ENCODE data around the gene PRMT9. TPM values are rescaled to one million over a fixed set of nuclear protein-coding genes. Genes with fewer than 3 reads are reported as not detected.

Gene PRMT9
- 10 to 100 TPM; 24.9 to 29.8 (median 28.2) TPM for polyA plus RNA-seq (ENCODE audit: insufficient read length in 4 of 4)

DNA sequence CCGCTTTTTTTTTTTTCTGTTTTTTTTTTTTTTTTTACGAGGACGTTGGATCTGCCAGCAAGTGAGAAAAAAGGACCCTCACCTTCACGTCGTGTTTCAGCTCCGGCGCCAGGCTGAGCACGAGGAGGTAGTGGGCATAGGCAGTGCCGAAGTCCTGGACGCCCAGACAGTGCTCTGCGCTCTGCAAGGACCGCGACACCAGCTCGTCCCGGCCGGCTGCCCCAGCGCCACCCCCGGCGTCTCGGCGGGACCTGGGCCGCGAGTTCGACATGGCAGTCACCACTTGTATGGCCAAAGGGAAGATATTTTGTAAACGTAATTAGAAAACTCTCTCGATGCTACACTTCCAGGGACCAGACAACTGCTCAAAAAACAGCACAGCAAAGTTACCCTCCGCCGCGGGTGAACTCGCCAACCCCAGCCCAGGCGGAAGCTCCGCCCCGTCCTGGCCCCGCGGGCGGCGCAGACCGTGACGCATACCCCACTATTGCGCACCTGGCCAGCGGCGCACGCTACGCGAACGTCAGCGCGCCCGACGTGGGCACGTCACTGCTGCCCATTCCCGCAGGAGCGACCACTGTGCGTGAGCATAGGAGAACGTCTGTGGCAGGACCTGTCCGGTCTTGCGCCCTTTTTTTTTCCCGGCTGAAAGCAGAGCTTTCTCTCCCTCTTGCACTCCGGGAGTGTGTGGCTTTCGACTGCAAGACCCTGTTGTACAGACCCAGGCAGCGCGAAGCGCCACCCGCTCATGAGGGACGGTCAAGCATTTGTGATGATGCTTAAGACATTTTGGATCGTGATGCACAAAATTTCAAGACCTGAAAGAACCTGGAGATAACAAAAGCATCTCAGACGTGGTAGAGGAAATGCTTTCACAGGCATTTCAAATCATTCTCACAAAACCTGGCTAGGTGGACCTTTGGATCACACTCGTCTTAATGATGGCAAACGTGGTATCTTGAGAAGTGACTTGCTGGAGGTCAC is at the start of gene PRMT9:
PRMT9 (minus strand) TSS at position 447 of the 984 bp plus-strand sequence; CDS start at position 271, 176 bp downstream.
- peak; percentile 77 to 86 (median 80) for DNase-seq (ENCODE audit: low read depth in 4 of 4, low spot score in 3 of 4)

DNA sequence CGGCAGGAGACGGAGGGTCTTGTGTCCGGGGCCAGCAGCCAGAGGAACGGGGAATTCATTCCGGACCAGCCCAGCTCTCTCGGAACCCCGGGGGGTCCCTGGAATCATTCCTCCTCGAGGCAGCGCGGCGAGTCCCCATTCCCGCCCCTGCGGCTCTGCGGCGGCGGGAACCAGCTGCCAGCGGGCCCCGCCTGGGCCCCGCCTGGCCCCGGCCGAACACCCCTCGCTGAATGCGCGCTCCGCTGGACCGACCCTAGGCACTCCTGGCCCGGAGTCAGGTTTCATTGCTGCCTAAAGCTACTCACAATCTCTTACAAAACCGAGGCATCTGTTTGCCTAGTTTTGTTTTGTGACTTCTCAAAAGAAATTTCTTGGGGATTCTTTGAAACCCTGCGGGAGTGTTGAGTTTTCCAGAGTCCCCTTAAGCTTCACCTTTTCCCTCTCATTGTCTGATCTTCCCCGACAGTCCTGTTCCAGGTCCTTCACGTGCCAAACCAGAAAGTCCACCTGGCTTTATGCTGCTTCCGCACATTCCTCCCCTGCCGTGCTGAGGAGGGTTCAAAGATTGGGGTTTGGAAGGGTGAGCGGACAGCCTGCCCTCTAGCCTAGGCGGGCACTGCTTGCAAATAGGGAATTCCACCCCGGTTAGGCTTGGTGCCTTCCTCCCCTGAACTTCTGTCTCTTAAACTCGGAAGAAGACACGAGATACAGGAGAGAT is 48.7 kb upstream of the PRMT9 start:
- peak in 2 of 4 donors; percentile 38 to 47 for DNase-seq (ENCODE audit: low read depth in 4 of 4, low spot score in 3 of 4)

DNA sequence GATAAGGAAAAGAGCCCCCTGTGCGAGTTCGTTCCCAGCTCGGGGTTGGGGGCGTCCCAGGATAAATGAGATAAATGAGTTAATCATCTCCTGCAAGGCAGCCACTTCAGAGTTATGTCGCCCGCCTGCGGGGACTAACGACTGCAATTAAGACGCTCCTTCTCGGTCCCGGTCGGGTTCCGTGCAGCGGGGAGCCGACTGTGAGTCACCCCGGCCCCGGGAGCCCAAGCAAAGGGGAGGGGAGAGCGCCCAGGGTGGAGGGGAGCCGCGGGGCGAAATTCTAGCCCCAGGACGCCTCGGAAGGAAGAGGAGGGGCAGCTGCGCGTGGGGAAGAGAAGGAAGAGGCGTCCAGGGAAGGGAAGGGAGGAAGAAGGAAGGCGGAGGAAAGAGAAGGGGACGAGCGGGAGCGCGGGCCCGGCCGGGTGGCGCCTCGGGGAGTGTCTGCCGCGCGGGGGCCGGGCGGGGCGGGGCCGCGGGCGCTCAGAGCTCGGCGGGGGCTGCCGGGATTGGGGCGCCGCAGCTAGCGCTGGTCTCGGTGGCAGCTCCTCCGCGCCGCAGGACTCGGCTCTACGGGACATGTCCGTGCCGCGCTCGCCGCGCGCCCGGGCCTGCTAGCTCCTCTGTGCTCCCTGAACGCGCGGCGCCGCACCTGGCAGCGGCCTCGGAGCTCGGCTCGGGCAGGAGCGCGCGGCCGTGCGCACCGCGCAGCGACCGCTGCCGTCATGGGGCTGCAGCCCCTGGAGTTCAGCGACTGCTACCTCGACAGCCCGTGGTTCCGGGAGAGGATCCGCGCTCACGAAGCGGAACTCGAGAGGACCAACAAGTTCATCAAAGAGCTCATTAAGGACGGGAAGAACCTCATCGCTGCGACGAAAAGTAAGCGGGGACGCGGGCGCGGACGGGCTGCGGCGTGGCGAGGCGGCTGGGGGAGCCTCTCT is 47.9 kb upstream of the PRMT9 start, which contains the start of gene ARHGAP10:
ARHGAP10 (plus strand) TSS at position 509 of the 938 bp plus-strand sequence; CDS start at position 723, 214 bp downstream.
- peak in 2 of 4 donors; percentile 43 to 60 for DNase-seq (ENCODE audit: low read depth in 4 of 4, low spot score in 3 of 4)

DNA sequence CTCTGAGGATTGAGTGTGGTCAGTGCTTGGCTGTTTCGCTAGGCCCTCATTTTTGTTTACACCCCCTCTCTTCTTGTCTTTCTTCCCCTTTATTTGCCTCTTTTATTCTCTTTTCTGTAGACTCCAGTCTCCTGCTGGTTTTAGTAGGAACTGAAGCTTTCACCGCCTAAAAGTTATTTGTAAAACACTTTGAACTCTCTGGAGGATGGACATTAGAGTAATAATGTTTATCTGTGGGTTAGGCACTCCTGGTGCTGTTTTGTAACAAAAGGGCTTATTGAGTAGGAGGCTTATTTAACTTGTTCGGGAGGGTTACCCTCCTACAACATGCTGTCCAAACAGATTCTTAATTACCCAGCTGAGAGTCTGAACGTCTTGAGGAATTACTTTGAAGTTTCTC is 46.4 kb upstream of the PRMT9 start:
- no peak for DNase-seq (ENCODE audit: low read depth in 4 of 4, low spot score in 3 of 4)

DNA sequence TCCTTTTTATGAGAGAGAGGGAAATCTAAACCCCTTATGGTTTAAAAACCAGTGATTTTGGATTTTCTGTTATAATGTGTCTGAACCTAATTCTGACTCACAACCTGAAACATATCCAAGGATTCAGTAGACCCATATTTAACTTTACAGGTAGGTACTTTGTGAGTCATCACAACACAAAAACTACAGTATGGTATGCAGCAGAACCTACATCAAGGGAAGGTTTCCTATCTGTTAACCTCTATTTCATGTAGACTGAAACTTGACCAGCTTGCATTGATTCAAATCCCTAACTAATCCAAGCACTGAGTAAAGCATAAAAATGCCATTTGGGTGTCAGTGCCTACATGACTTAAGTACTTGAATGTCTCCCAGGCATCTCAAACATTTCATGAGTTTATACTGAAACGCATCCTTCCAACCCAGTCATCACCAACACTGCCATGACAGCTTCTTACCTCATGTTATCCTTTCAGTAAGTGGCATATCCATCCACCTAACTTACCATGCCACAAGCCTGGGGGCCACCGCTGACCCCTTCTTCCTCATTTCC is 43.6 kb upstream of the PRMT9 start:
- DNase-seq (ENCODE audit: low read depth in 4 of 4, low spot score in 3 of 4) = no peak

DNA sequence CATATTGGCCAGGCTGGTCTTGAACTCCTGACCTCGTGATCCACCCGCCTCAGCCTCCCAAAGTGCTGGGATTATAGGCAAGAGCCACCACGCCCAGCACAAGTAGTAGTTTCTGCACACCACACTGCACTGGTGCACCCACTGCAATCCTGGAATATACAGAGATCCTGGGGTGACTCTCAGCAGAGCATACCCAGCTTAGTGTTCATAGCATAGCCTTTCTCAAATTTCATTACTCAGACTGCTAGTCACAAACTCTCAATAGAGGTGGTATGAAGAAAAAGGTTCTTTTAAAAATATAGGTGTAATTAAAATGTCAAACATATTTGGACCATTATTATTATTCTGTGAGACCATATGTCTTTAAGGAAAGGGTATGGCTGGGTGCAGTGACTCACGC is 41.7 kb upstream of the PRMT9 start:
- DNase-seq (ENCODE audit: low read depth in 4 of 4, low spot score in 3 of 4) = no peak

DNA sequence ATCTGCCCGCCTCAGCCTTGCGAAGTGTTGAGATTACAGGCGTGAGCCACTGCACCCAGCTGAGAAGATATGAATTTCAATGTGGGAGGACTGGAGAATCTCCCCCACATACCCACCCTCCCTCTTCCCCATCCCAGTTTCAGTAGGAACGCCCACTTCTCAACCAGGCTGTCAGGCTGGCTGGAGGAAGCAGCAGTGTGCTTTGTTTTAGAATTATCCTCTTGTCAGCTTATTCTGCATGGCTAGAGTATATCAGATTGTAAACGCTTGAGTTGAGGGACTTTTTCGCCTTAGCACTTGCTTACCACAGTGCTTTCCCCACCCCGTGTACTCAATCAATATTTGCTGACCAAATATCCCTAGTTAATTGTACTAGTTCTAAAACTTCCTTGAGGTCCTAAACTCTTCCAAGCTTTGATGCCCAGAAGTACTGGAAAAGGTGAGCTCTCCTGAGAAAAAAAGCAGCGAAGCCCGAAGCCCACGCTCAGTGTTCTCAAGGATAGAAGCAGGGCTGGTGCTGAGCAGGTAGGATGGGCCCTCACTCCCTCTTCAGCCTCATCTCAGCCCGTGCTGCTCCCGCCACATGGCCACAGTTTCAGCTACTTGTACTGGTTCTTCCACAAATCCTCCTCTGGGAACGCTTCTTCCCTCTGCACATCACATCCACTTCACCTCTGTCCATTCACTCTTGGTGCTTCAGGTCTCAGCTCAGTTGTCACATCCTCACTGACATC is 40.7 kb upstream of the PRMT9 start:
- no peak for DNase-seq (ENCODE audit: low read depth in 4 of 4, low spot score in 3 of 4)

DNA sequence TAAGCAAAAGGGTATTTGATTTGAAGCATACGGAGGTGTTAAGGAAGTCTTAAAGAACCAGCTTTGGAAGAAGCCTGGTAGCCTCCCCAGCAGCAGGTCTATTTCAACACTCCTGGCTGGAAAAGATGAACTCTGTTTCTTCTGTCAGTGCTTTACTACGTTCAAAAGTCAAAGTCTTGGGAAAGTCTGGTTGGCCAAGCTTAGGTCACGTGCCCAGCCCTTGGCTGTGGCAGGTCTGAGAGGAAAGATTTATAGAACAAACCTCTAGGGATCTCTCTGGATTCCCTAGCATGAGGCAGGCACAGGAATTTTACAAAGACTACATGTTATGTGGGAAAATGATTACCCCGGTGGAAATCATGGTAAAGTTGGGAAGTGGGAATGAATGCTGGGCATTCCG is 39.4 kb upstream of the PRMT9 start:
- DNase-seq (ENCODE audit: low read depth in 4 of 4, low spot score in 3 of 4) = no peak

DNA sequence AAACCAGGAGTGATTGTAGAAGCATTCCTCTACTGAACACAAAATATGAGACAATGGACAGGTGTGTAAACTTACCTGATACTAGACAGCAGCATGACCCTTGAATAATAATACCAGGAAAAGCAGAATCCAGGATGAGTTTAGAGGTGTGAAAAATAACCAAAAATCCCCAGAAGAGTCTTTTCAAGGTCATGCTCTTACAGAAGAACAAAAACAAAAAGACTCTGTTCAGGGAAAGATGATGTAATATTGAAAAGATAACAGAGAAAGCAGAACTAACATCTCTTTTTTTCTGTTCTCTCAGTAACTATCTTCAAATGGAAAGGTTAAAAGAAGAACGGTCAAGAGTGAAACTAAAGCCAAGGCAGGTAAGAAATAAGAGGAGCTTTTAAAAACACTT is 33.9 kb upstream of the PRMT9 start:
- DNase-seq (ENCODE audit: low read depth in 4 of 4, low spot score in 3 of 4) = no peak

DNA sequence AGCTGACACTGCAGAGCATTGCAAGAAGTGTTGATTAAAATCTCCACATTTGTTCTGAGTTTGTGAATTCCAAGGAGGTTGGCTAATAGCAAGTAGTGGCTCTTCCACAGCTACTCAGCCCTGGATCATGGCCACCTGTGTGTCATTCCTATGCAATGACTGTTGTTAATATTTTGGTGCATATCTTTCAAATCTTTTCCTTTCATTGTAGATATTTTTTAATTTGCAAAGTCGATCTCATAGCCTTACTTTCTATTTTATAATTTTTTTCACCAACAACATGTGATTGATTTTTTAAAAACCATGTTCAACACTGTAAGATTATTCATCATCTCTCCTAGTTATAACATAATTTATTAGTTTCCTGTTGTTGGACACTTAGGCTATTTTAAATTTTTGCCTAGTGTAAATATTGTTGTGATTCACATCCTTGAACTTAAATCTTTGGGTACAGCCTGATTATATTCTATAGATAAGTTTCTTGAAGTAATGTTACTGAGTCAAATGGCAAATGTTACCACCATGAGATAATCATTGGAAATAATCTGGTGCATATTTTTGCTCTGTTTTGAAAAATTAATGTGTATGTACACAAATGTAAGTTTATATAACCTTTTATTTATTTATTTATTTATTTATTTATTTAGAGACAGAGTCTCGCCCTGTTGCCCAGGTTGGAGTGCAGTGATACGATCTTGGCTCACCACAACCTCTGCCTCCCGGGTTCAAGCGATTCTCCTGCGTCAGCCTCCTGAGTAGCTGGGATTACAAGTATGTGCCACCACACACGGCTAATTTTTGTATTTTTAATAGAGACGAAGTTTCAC is 30.8 kb upstream of the PRMT9 start:
- no peak for DNase-seq (ENCODE audit: low read depth in 4 of 4, low spot score in 3 of 4)

DNA sequence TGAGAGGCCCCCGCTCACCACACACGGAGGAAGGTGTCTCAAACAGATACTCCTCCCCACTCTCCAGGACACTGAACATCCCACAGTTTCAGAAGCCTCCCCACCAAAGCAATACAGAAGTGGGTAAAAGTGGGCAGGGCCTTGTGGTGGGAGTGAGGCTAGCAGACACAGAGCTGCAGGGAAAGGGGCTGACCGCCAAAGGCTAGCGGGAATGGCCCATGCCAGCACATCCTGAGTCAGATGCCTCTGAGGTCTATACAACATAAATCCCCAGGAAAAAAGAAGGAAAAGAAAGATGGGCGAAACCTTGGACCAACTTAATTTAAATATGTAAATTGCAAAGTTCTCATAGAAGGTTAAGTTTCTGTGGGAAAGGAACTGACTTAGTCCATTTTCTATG is 26.0 kb upstream of the PRMT9 start:
- DNase-seq (ENCODE audit: low read depth in 4 of 4, low spot score in 3 of 4) = no peak

DNA sequence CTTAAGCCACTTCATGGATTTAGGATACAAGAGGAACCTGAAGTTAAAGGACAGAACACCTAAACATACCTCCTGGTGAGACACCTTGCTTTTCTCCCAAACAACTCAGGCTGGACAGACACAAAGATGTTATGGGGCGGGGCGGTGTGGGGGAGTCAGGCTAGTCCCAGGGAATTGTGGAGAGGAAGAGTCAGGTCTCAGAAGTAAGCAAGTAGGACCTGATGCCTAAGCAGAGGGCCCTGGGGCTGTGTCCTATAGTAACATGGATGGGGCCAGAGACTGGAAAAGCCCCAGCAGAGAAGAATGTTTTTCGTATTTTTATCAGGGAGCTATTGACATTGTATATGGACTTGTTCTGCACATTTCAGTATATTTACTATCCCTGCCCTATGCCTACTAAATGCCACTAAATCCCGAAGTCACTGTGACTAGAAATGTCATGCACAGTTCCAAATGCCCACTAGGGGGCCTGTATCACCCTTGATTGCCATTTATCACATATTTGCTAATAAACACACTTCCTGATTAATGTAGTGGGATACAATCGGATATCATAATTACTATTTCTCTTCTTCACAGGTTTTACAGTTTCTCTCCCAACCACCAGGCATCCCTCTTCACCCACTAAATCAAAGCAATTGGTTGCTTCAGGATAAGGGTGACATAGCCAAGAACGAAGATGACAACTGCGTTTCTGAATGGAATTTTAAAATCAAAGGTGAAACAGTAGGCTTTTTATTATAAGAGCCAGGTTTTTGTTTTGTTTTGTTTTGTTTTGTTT is 24.1 kb upstream of the PRMT9 start:
- DNase-seq (ENCODE audit: low read depth in 4 of 4, low spot score in 3 of 4) = no peak

DNA sequence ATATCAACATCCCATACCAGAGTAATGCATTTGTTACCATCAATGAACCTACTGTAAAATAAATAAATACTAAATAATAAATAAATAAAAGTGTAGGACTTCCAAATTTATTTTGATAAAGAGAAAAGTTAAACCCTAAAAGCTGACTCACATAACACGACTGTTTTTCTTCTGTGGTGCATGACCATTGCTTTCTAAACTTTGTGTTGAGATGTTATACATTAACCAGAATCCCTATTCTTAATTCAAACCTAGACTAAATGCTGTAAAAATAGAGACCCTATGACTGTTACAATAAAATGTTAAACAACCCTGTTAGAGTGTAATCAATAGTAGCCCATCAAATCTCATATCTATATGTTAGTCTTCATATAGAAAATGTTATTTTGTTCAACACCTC is 20.9 kb upstream of the PRMT9 start:
- no peak for DNase-seq (ENCODE audit: low read depth in 4 of 4, low spot score in 3 of 4)

DNA sequence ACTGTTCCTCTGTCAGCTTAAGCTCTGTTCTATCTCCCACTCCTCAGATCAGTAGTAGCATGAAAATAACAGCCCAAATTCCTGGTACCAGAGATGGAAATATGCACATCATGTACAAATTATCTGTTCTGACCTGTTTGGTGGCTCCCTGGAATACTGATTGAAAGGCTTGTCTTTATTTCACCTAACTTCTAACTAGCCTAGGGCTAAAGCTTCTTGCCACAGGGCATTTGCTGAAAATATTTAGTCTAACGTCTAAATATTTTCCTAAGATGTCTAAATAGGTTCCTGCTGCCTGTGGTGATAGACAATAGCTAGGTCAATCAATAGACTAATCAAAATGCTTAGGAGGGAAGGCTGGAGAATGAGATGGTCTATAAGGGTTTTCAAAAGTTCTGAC is 12.9 kb upstream of the PRMT9 start:
- DNase-seq (ENCODE audit: low read depth in 4 of 4, low spot score in 3 of 4) = no peak

DNA sequence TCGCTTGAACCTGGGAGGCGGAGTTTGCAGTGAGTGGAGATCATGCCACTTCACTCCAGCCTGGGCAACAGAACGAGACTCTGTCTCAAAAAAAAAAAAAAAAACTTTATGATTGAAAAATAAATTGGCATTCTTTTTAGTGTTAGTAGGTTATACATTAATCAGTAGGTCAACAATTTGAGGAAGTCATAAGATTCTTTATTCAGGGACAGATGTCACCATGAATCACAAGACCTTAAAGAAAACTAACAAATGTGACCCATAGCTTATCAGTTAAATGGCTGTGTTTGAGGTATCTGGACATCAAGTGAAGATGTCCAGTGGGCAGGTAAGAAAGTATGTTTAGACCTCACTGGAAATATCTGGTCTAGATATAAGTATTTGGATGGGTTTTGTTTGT is 9.3 kb upstream of the PRMT9 start:
- no peak for DNase-seq (ENCODE audit: low read depth in 4 of 4, low spot score in 3 of 4)

DNA sequence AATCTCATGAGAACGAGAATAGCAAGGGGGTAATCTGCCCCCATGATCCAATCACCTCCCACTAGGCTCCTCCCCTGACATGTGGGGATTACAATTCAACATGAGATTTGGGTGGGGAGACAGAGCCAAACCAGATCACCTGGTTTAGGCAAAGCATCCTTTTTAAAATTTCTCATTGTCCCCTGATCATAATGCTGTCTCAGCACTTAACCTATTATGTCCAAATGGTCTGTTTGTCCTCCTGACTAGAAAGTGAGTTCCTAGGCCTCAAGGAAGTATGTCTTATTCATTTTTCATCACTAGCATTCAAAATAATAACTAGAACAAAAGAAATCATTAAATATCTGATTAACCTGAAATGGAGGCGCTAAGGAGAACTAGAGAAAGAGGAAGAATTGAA is 7.9 kb upstream of the PRMT9 start:
- DNase-seq (ENCODE audit: low read depth in 4 of 4, low spot score in 3 of 4) = no peak

DNA sequence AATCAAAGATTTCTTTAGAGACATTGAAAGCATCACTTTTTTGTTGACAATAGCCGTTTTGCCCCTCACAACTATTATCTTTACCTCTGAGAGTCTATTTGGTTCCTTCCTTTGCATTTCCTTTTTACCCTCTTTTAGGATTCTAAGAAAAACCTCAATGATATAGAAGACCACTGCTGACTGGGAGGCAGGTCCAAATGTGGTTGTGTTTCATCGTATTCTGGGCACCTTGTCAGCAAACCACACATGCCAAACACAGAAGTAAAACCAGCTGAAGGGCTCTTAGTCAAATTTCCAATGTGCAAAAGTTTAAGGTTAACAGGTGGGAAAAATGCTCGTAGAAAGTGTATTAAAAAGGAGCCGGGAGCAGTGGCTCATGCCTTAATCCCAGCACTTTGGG is 5.1 kb upstream of the PRMT9 start:
- no peak for DNase-seq (ENCODE audit: low read depth in 4 of 4, low spot score in 3 of 4)

DNA sequence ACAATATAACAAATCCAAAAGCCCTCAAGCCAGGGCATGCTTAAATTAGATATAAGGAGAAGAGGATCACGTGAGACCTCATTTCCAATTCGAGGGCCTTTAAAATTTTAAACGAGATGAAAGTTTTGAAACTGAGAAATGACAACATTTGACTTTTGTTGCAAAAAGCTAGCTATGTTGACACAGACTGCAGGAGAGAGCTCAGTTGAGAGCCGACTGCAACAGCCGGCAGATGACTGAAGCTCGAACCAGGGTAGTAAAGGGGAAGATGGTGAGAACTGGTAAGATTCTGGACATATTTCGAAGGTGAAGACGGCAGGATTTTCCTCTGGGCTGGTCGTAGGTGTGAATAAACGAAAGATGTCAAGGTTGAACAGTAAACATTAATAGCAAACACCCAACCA is 773 bp downstream of the PRMT9 start:
- DNase-seq (ENCODE audit: low read depth in 4 of 4, low spot score in 3 of 4) = peak in 1 of 4 donors; percentile 8

All from right renal pelvis (tissue), 4 donors.